ENCODE data around the gene CCL16. TPM values are rescaled to one million over a fixed set of nuclear protein-coding genes. Genes with fewer than 3 reads are reported as not detected.

Gene CCL16
- total and polyA plus RNA-seq, 2 of the 8 experiments (the other 6 are each of a cell fraction or from before 2014, with no cell fraction given) = not detected

DNA sequence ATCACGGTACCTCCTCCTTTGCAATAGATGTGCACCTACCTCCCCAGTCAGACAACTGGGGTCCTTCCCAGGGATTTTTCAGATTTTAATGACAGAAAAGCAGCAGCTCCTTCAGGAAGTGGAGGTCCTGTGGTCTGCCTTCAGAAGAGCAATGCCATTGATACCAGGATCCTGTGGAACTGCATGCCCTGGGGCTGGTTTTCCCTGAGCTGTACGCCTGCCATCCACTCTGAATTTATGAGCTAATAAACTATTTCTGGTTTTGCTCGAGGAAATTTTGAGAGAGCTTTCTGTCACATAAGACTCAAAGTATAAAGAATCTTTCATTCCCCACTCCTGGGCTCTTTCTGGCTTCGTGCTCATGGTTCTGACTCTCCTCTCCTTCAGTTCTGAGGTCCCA, 46.5 kb upstream of the CCL16 start:
- no peak overlapping the region for H3K56ac ChIP-seq (replicated peaks; ENCODE audit: insufficient read length, low read depth, low read length)
- WGBS, 2 experiments (ENCODE audit: extremely low coverage in 1 of 2, insufficient coverage in 1 of 2, insufficient read length in 1 of 2, insufficient replicate concordance in 2 of 2, low coverage in 1 of 2, low lambda C conversion rate in 2 of 2, missing lambda C conversion rate in 1 of 2) = 84% methylated on average over 4 of the region's 4 CpGs; no CpG with 5 or more reads in 1 of the 2 experiments
- no peak overlapping the region for H2BK15ac ChIP-seq (ENCODE audit: low read length)

More for the DNA sequence above, 46.5 kb upstream of the CCL16 start:
- Histone ChIP-seq H2BK5ac (ENCODE audit: low read depth, low read length) (no peak overlapping the region), H2AFZ (ENCODE audit: low read length) (no peak overlapping the region), H3K36me3 (ENCODE audit: control insufficient read depth in 2 of 4, insufficient read depth in 4 of 4, low read length in 3 of 4) (no peaks in the 10 kb centered on the region), H4K91ac (replicated peaks; ENCODE audit: insufficient read length, low read length) (no peak overlapping the region), H3K79me1 (ENCODE audit: low read depth, low read length) (no peaks in the 10 kb centered on the region), H3K4ac (replicated peaks; ENCODE audit: insufficient read length, low read depth, low read length) (no peak overlapping the region), H2BK20ac (ENCODE audit: low read length) (no peak overlapping the region), H3K4me3 (ENCODE audit: extremely low read depth in 1 of 4, insufficient read depth in 2 of 4, low read depth in 3 of 4, low read length in 4 of 4) (no peak overlapping the region), H3K4me2 (ENCODE audit: insufficient read depth in 1 of 2, low read depth in 2 of 2, low read length in 2 of 2) (no peak overlapping the region), H3K27me3 (replicated peaks in 1 of 4; ENCODE audit: control insufficient read depth in 3 of 4, extremely low read depth in 1 of 4, insufficient read depth in 3 of 4, low read length in 3 of 4) (0 out of 7 replicates have a peak, but pooled peaks cover 0 to 2% (median under 1%) of the 10 kb centered on the region in 4 experiments), H3K9me3 (ENCODE audit: insufficient read depth in 2 of 2, low read depth in 1 of 2, low read length in 1 of 2) (peaks cover 0 to 3% of the 10 kb centered on the region in 2 experiments; a peak in 1 of 4 replicates), H2AK5ac (ENCODE audit: low read depth, low read length) (no peak overlapping the region), H3K18ac (ENCODE audit: extremely low read depth, low read length) (no peak overlapping the region), H3K4me1 (replicated peaks in 1 of 4; ENCODE audit: control insufficient read depth in 3 of 4, insufficient read depth in 4 of 4, low read length in 3 of 4) (no peaks in the 10 kb centered on the region), H3K79me2 (ENCODE audit: control insufficient read depth in 1 of 2, insufficient read depth in 2 of 2, low read length in 2 of 2) (no peaks in the 10 kb centered on the region), H3K23ac (ENCODE audit: insufficient read length) (no peak overlapping the region), H4K5ac (ENCODE audit: insufficient read length, low read depth, low read length) (no peak overlapping the region), H3K14ac (ENCODE audit: insufficient read length) (no peak overlapping the region), H4K8ac (ENCODE audit: extremely low read depth, insufficient read depth, low read length) (no peak overlapping the region), H2BK120ac (replicated peaks; ENCODE audit: low read depth, low read length) (no peak overlapping the region), H3K9ac (replicated peaks in 1 of 4; ENCODE audit: extremely low read depth in 1 of 4, low read depth in 3 of 4, low read length in 3 of 4) (no peak overlapping the region), H4K20me1 (replicated peaks in 1 of 2; ENCODE audit: control insufficient read depth in 1 of 2, insufficient read depth in 2 of 2, low read length in 2 of 2) (no peaks in the 10 kb centered on the region), H3K27ac (ENCODE audit: low read depth, low read length) (no peak overlapping the region), H3K23me2 (ENCODE audit: low read depth, low read length) (peaks cover 3% of the 10 kb centered on the region; the same call in 1 of the 2 replicates), H2BK12ac (ENCODE audit: low read depth, low read length) (no peak overlapping the region)
- no peak for FAIRE-seq
- ChIA-PET CTCF (ENCODE audit: partially characterized antibody) (interaction anchor here (0.5 to 2.0 kb wide), 4 partner anchors 9 to 1240 kb away, joined by 3 to 4 read pairs (median 3); partner anchors contain the start of gene CCL23), POLR2A (ENCODE audit: partially characterized antibody) (no interaction called here)
- TF ChIP-seq, protein P1, sequence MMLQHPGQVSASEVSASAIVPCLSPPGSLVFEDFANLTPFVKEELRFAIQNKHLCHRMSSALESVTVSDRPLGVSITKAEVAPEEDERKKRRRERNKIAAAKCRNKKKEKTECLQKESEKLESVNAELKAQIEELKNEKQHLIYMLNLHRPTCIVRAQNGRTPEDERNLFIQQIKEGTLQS (IDR thresholded peaks at IDR 0.05; ENCODE audit: insufficient read depth, low read depth, low read length) = no peak
- no peak for TF ChIP-seq FOSL1 (IDR thresholded peaks at IDR 0.05; ENCODE audit: insufficient read depth, low read depth, low read length)
- TF ChIP-seq EP300 (IDR thresholded peaks at IDR 0.05; ENCODE audit: borderline replicate concordance in 1 of 2, low read depth in 2 of 2, low read length in 2 of 2) = no peak
- TF ChIP-seq CHD1 (IDR thresholded peaks at IDR 0.05; ENCODE audit: low read depth, low read length) = no peak
- TF ChIP-seq BCL11A (IDR thresholded peaks at IDR 0.05; ENCODE audit: low read depth in 2 of 2, low read length in 2 of 2) = no peak
- TF ChIP-seq YY1 (IDR thresholded peaks at IDR 0.05; ENCODE audit: low read depth, low read length) = no peak
- no peak for TF ChIP-seq KDM4A (IDR thresholded peaks at IDR 0.05; ENCODE audit: low read depth, low read length, severe bottlenecking)
- TF ChIP-seq, protein P2, sequence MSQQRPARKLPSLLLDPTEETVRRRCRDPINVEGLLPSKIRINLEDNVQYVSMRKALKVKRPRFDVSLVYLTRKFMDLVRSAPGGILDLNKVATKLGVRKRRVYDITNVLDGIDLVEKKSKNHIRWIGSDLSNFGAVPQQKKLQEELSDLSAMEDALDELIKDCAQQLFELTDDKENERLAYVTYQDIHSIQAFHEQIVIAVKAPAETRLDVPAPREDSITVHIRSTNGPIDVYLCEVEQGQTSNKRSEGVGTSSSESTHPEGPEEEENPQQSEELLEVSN (IDR thresholded peaks at IDR 0.05) = no peak
- no peak for DNase-seq (ENCODE audit: low read depth in 1 of 2, low spot score in 2 of 2)

Data from H1 (cell line).